Hepatocyte (in vitro differentiated cells): ENCODE data around the gene TM9SF4.

Experiments
- EZH2 ChIP-seq: fragments of 200-600 bp; sonication (generic); IDR thresholded peaks from 2 replicates; pipeline ENCODE4 v1.6.1; 2016; ENCODE audit warnings: antibody characterized with exemption, mild to moderate bottlenecking, borderline replicate concordance
- TF ChIP-seq, protein P1 (sequence below): fragments of 200-600 bp; sonication (generic); IDR thresholded peaks from 2 replicates; pipeline ENCODE4 v1.5.1; 2016; ENCODE audit warnings: antibody characterized with exemption, mild to moderate bottlenecking; ENCODE audit not compliant: poor library complexity

GRCh38 chr20:32189691-32190615, 80.4 kb downstream of the TM9SF4 start:
- TF ChIP-seq, protein P1, sequence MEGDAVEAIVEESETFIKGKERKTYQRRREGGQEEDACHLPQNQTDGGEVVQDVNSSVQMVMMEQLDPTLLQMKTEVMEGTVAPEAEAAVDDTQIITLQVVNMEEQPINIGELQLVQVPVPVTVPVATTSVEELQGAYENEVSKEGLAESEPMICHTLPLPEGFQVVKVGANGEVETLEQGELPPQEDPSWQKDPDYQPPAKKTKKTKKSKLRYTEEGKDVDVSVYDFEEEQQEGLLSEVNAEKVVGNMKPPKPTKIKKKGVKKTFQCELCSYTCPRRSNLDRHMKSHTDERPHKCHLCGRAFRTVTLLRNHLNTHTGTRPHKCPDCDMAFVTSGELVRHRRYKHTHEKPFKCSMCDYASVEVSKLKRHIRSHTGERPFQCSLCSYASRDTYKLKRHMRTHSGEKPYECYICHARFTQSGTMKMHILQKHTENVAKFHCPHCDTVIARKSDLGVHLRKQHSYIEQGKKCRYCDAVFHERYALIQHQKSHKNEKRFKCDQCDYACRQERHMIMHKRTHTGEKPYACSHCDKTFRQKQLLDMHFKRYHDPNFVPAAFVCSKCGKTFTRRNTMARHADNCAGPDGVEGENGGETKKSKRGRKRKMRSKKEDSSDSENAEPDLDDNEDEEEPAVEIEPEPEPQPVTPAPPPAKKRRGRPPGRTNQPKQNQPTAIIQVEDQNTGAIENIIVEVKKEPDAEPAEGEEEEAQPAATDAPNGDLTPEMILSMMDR: no peak
- TF ChIP-seq EZH2: no peak
